CD1c-positive myeloid dendritic cell (primary cell): Measurements from ENCODE around the gene AKR1B1.

Source experiments
- DNase-seq: peaks from one replicate; pipeline ENCODE4 v3.0.0-alpha.2; 2016; ENCODE audit errors: extremely low spot score

AKR1B1 gene

GRCh38 chr7:134469622-134470021 is 10.7 kb upstream of the AKR1B1 start:
- no peak for DNase-seq

DNA sequence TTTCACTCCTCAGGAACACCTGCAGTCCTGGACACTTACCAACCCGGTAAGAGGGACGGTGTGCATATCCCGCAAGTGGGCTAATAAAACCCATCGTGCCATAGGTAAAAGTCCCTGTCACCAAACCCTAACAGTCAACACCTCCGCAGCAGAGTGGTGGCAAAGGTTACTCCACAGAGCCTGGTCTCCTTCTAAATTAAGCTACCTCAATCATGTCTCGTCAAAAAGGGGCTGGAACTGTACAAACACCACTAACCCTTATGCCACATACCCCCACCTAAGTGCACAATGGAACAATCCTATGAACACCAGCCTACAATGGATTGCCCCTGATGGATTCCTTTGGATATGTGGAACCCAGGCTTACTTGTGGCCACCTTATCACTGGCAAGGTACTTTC is 9.6 kb upstream of the AKR1B1 start:
- DNase-seq: no peak

DNA sequence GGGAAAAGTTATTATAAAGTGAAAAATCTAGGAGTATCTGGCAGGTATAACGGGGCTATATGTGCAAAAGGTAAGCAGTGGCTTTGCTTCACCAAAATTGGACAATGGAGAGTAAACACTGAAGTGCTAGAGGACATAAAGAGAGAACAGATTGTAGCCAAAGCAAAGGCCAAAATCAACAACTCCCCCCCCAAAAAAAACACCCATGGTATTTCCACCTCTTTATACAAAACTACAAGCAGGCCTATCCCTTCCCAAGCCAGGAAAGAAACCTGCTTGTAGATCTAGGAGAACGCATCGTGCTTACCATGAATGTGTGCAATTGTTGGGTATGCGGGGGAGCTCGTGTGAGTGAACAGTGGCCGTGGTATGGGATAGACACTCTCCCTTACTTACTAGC is 9.2 kb upstream of the AKR1B1 start:
- DNase-seq: no peak

DNA sequence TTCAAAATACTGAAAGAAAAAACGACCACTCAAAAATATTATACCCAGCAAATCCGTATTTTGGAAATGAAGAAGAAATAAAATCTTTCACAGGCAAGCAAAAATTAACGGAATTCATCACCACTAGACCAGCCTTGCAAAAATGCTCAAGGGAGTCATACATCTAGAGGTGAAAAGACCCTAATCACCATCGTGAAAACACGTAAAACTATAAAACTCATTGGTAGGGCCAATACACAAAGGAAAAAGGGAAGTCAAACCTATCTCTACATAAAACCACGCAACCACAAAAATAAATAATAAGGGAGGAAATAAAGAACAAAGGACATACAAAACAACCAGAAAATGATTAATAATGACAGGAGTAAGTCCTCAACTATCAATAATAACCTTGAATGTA is 6.6 kb upstream of the AKR1B1 start:
- no peak for DNase-seq

GRCh38 chr7:134464496-134464895 is 5.6 kb upstream of the AKR1B1 start:
- DNase-seq: no peak

DNA sequence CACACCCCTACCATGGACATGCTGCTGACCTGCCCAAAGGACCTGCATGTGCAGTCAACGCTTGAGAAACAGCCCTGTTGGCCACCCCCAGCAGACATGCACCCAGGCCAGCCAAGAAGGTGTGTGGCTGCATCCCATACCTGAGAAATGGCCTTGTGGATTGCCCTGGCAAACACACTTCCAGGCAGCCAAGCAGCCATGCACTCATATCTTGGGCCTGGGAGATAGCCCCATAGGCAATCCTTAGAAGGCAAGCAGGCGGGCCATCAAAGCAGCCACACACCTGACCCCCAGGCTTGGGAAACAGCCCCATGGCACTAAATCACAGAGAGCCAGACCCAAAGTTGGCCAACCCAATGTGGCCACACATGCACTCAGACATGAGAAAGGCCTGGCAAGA is 4.9 kb upstream of the AKR1B1 start:
- no peak for DNase-seq

GRCh38 chr7:134462337-134462925 is 3.5 kb upstream of the AKR1B1 start:
- no peak for DNase-seq

GRCh38 chr7:134461916-134462315 is 3.0 kb upstream of the AKR1B1 start:
- no peak for DNase-seq

GRCh38 chr7:134459981-134460380 is 1.1 kb upstream of the AKR1B1 start:
- peak; percentile 30 for DNase-seq

DNA sequence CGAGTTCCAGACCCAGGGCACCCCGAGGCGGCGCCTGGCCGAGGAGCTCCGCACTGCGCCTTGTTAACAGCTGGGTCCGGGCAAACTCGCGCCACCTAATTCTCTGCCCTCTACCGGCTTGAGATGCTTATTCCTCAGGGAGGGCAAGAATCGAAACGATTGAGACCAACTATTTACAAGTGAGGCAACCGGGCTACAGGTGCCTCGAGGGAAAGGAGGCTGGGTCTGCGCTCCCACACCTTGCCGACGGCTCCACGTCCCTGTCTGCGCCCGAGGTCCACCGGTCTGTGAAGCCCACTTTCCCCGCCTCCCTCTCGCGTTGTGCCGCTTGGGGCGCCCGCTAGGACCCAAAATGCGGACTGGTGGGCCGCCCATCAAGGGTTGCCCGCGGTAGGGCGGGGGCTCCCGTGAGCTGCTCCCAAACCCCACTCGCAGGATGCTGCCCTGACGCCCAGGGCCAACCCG is 527 bp downstream of the AKR1B1 start:
- peak; percentile 36 for DNase-seq

- DNase-seq: no peak
Measured at GRCh38 chr7:134457210-134457609, 1.7 kb downstream of the AKR1B1 start.

GRCh38 chr7:134454277-134454676 is 4.6 kb downstream of the AKR1B1 start:
- DNase-seq: peak; percentile 69

GRCh38 chr7:134453518-134453917 is 5.4 kb downstream of the AKR1B1 start:
- DNase-seq: no peak

DNA sequence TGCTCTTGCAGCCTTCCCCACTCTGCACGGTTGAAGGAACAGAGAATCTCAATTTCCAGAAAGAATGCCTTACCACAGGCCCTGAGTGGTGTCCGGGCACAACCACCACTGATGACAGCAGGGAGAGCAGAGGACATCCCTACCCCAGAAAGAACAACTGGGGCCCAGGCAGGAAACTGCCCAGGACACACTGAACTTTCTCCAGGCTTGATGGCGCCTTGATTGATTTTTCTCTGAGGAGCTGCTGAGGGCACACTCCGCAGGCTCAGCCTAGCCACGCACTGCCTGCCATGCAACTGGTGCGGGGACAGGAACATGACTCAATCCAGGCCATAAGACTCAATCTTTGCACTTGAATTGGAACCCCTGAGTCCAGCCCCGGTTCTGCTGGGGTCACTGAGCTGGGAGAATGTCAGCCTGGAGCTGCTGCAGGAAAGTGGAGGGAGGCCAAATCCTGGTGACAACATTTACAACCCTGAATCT is 5.9 kb downstream of the AKR1B1 start:
- DNase-seq: no peak

DNA sequence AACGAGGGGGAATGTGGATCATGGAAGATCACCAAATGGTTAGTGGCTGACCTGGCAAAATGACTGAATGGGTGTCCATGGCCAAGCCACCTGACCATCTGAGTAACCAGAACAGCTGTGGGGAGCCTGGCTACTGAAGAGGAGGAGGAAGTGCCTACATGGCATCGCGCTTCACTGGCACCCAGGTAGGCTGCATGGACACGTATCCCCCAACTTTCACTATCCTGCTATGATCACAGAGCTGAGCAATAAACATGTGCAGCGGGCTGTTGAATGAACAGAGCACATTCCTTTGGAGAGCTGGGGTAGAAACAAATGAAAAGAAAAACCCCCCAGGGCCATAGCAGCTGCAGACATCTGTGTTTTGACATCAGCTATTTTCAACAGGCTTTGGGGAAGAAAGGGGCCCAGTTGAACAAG is 6.5 kb downstream of the AKR1B1 start:
- DNase-seq: no peak

GRCh38 chr7:134451656-134452055 is 7.2 kb downstream of the AKR1B1 start:
- DNase-seq: no peak

DNA sequence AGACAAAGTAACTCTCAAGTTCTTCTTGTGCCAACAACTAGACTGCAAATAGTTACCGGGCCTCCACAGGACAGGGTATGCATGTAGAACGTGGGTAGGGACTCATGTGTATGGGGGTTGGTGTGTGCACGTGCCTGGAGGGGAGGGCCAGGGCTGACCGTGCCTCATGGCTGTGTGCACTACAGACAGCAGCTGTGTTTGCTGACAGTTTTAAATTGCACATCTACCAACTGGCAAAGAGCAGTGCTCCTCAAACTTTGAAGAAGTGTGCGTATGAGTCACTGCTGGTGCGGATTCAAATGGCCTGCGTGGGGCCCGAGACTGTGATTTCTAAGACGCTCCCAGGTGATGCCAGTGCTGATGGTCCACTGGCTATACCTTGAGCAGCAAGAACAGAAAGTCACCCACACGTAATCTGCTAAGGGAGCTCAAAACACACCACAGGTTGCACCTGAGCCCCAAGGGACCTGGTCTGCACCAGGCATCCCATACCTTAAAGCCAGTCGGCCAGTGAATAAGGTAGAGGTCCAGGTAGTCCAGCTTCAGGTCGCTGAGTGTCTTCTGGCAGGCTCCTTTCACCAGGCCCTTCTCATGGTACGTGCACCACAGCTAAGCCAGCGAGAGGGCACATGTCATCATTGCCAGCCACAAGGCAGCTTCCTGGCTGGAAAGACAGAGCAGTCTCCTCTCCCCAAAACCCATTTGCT is 8.5 kb downstream of the AKR1B1 start:
- no peak for DNase-seq

DNA sequence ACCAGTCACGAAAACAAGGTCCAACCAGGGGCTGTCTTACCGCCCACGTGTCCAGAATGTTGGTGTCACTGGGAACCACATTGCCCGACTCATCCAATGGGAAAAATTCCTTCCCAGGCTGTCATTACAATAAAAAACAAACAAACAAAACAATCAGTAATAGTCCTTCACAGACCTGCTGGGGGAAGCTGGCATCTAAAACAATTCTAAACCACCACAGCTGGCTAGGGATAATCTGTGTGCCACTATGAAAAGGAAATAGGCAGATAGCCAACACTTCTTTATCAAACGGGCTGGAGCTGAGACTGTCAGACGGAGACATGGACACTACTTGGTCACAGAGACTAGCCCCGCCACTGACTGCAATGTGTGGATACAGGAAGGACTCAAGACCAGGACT is 9.2 kb downstream of the AKR1B1 start:
- DNase-seq: no peak

GRCh38 chr7:134448356-134449229 is 10.3 kb downstream of the AKR1B1 start:
- no peak for DNase-seq

- no peak for DNase-seq
Measured at GRCh38 chr7:134447383-134447782, 11.5 kb downstream of the AKR1B1 start.

DNA sequence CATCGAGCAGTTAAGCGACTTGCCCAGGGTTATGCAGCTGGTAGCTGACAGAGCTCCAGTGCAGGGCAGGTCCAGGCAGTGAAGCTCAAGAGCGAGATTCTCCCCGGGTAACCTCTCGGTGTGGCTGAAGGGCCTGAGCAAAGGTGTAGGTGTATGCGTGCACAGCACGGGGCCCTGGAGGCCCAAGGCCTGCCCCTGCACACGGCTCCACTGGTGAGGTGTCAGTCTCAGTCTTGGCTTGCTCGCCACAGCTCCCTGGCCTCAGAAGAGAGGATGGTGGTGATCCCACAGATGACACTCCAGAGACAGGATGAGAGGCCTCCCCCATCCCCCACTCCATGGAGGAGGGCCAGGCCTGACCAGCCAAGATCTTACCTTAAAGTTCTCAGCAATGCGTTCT is 12.0 kb downstream of the AKR1B1 start:
- DNase-seq: no peak

GRCh38 chr7:134446446-134446845 is 12.5 kb downstream of the AKR1B1 start:
- no peak for DNase-seq

DNA sequence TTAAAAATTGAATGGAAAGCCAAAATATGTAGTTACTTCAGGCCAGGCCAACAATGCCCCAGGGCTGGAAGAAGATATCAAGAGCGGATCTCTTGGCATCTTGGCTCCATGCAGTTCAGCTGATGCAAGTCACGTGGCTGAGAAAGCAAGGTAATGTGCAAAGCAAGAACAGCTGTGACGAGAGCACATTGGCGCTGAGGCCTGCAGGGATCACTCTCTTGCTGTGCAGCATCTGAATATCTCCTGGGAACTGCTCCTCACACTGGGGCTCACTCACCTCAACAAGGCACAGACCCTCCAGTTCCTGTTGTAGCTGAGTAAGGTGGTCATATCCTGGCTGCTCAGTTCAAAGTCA is 14.0 kb downstream of the AKR1B1 start:
- no peak for DNase-seq
